Measurements from ENCODE around the gene IGF1. TPM values are rescaled to one million over a fixed set of nuclear protein-coding genes. Genes with fewer than 3 reads are reported as not detected.

IGF1 gene
- polyA plus RNA-seq, 1 of the 3 experiments (the other 2 are of a cell fraction): 0.07 TPM

- TF ChIP-seq, protein P1, sequence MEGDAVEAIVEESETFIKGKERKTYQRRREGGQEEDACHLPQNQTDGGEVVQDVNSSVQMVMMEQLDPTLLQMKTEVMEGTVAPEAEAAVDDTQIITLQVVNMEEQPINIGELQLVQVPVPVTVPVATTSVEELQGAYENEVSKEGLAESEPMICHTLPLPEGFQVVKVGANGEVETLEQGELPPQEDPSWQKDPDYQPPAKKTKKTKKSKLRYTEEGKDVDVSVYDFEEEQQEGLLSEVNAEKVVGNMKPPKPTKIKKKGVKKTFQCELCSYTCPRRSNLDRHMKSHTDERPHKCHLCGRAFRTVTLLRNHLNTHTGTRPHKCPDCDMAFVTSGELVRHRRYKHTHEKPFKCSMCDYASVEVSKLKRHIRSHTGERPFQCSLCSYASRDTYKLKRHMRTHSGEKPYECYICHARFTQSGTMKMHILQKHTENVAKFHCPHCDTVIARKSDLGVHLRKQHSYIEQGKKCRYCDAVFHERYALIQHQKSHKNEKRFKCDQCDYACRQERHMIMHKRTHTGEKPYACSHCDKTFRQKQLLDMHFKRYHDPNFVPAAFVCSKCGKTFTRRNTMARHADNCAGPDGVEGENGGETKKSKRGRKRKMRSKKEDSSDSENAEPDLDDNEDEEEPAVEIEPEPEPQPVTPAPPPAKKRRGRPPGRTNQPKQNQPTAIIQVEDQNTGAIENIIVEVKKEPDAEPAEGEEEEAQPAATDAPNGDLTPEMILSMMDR (IDR thresholded peaks at IDR 0.05): no peak
Observed at GRCh38 chr12:102425109-102426039, 55.0 kb downstream of the IGF1 start (continued).

DNA sequence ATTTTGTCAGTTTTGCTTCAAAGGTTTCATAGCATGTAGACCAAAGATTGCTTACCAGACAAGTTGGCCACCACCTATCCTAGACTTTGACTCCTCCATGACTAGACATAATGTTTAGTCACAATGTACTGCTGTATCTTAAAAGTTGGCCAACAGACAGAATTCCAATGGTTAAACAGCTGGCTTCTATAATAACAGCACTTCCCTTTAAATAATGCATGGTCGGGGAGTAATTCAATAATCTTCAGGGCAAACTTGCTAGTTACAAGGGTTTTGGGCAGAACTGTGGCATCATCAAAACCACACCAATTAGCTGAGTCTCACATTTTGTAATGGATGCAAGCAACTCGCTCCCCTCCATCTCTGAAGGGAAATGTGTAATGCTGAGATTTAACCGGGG is 56.9 kb downstream of the IGF1 start:
- DNase-seq: no peak

More for the DNA sequence above, 56.9 kb downstream of the IGF1 start:
- TF ChIP-seq FOSL2 (IDR thresholded peaks at IDR 0.05; ENCODE audit: borderline replicate concordance, low read depth) (no peak), GABPA (IDR thresholded peaks at IDR 0.05; ENCODE audit: low read depth) (no peak), SIN3A (IDR thresholded peaks at IDR 0.05; ENCODE audit: borderline replicate concordance, low read depth, low read length) (no peak), ELF1 (IDR thresholded peaks at IDR 0.05) (no peak), TEAD4 (IDR thresholded peaks at IDR 0.05; ENCODE audit: borderline replicate concordance, insufficient read depth) (no peak), RFX5 (IDR thresholded peaks at IDR 0.05; ENCODE audit: low read length) (no peak), CHD2 (IDR thresholded peaks at IDR 0.05; ENCODE audit: low read length, partially characterized antibody) (no peak), TAF1 (IDR thresholded peaks at IDR 0.05; ENCODE audit: borderline replicate concordance, low read depth, low read length) (no peak), REST (IDR thresholded peaks at IDR 0.05; ENCODE audit: low read depth, low read length) (no peak), RCOR1 (IDR thresholded peaks at IDR 0.05; ENCODE audit: low read length) (no peak)
- TF ChIP-seq, protein P2, sequence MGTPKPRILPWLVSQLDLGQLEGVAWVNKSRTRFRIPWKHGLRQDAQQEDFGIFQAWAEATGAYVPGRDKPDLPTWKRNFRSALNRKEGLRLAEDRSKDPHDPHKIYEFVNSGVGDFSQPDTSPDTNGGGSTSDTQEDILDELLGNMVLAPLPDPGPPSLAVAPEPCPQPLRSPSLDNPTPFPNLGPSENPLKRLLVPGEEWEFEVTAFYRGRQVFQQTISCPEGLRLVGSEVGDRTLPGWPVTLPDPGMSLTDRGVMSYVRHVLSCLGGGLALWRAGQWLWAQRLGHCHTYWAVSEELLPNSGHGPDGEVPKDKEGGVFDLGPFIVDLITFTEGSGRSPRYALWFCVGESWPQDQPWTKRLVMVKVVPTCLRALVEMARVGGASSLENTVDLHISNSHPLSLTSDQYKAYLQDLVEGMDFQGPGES (IDR thresholded peaks at IDR 0.05; ENCODE audit: low read depth, low read length): no peak
- TF ChIP-seq, protein P3, sequence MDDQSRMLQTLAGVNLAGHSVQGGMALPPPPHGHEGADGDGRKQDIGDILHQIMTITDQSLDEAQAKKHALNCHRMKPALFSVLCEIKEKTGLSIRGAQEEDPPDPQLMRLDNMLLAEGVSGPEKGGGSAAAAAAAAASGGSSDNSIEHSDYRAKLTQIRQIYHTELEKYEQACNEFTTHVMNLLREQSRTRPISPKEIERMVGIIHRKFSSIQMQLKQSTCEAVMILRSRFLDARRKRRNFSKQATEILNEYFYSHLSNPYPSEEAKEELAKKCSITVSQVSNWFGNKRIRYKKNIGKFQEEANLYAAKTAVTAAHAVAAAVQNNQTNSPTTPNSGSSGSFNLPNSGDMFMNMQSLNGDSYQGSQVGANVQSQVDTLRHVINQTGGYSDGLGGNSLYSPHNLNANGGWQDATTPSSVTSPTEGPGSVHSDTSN (IDR thresholded peaks at IDR 0.05): no peak
- Histone ChIP-seq H3K79me2 (ENCODE audit: insufficient read depth) (no peaks in the 10 kb centered on the region), H3K9ac (no peak overlapping the region), H4K20me1 (ENCODE audit: insufficient read depth) (no peaks in the 10 kb centered on the region), H3K9me2 (no peaks in the 10 kb centered on the region), H3F3A (replicated peaks; ENCODE audit: insufficient read depth) (peaks cover 8% of the 10 kb centered on the region), H3K4me2 (no peak overlapping the region), H3K9me3 (no peaks in the 10 kb centered on the region), H3K4me1 (ENCODE audit: control insufficient read depth in 1 of 2, insufficient read depth in 2 of 2, low read depth in 1 of 2, low read length in 1 of 2) (peaks cover 0 to 8% of the 10 kb centered on the region in 2 experiments; a peak in 3 of 4 replicates), H3K27me3 (ENCODE audit: insufficient read depth) (no peaks in the 10 kb centered on the region), H3K36me3 (replicated peaks in 1 of 2; ENCODE audit: control insufficient read depth in 1 of 2, insufficient read depth in 2 of 2, low read length in 1 of 2) (no peaks in the 10 kb centered on the region), H3K27ac (ENCODE audit: low read depth in 2 of 2, low read length in 1 of 2) (no peak overlapping the region), H3K4me3 (ENCODE audit: low read depth in 2 of 2, low read length in 1 of 2) (no peak overlapping the region), H2AFZ (ENCODE audit: low read depth) (no peak overlapping the region)
- ChIA-PET POLR2A (no interaction called here), CTCF (no interaction called here)
- WGBS (ENCODE audit: low lambda C conversion rate): 7% methylated on average over 3 of the region's 3 CpGs

Measured in SK-N-SH (cell line).